DOHH2 (cell line): ENCODE measurements around the gene SBNO2.

Source experiments
- CTCF ChIP-seq: fragments of 200-600 bp; sonication (generic); IDR thresholded peaks from one replicate; pipeline ENCODE4 v1.5.1; 2014; ENCODE audit warnings: antibody characterized with exemption, mild to moderate bottlenecking, low read depth, low read length; ENCODE audit not compliant: poor library complexity, severe bottlenecking
- EZH2phosphoT487 ChIP-seq: fragments of 200-600 bp; sonication (generic); IDR thresholded peaks from 2 replicates; pipeline ENCODE4 v1.6.1; 2017; ENCODE audit warnings: borderline replicate concordance, mild to moderate bottlenecking, antibody characterized with exemption, low read length, moderate library complexity, mixed read lengths

GRCh38 chr19:1217366-1217765 lies 43.3 kb upstream of the SBNO2 start:
- TF ChIP-seq CTCF, result no peak
- TF ChIP-seq EZH2phosphoT487, result no peak
